Measurements from ENCODE around the gene TCF4.

TCF4 gene

GRCh38 chr18:55503167-55503820, 84.7 kb downstream of the TCF4 start:
- DNase-seq (ENCODE audit: low read depth in 2 of 2) = no peak

- no peak for DNase-seq (ENCODE audit: low read depth in 2 of 2)
Measured at GRCh38 chr18:55501982-55502710, 85.8 kb downstream of the TCF4 start.

- DNase-seq (ENCODE audit: low read depth in 2 of 2) = no peak
Measured at GRCh38 chr18:55501579-55501978, 86.4 kb downstream of the TCF4 start.

GRCh38 chr18:55500316-55501086, 87.5 kb downstream of the TCF4 start:
- DNase-seq (ENCODE audit: low read depth in 2 of 2) = peak; percentile 78 to 83

- DNase-seq (ENCODE audit: low read depth in 2 of 2) = no peak
Measured at GRCh38 chr18:55499526-55499925, 88.5 kb downstream of the TCF4 start.

- no peak for DNase-seq (ENCODE audit: low read depth in 2 of 2)
Measured at GRCh38 chr18:55497825-55498403, 90.1 kb downstream of the TCF4 start.

GRCh38 chr18:55494899-55495298, 93.1 kb downstream of the TCF4 start:
- no peak for DNase-seq (ENCODE audit: low read depth in 2 of 2)

- no peak for DNase-seq (ENCODE audit: low read depth in 2 of 2)
Measured at GRCh38 chr18:55494441-55494840, 93.6 kb downstream of the TCF4 start.

- DNase-seq (ENCODE audit: low read depth in 2 of 2) = no peak
Measured at GRCh38 chr18:55491616-55492015, 96.4 kb downstream of the TCF4 start.

- DNase-seq (ENCODE audit: low read depth in 2 of 2) = no peak
Measured at GRCh38 chr18:55489034-55489986, 98.7 kb downstream of the TCF4 start.

- DNase-seq (ENCODE audit: low read depth in 2 of 2) = no peak
Measured at GRCh38 chr18:55488473-55488872, 99.5 kb downstream of the TCF4 start.

- no peak for DNase-seq (ENCODE audit: low read depth in 2 of 2)
Measured at GRCh38 chr18:55487997-55488396, 100.0 kb downstream of the TCF4 start.

GRCh38 chr18:55486936-55487335, 101.1 kb downstream of the TCF4 start:
- no peak for DNase-seq (ENCODE audit: low read depth in 2 of 2)

- peak; percentile 75 to 80 for DNase-seq (ENCODE audit: low read depth in 2 of 2)
Measured at GRCh38 chr18:55485666-55486065, 102.3 kb downstream of the TCF4 start.

GRCh38 chr18:55484773-55485172, 103.2 kb downstream of the TCF4 start:
- no peak for DNase-seq (ENCODE audit: low read depth in 2 of 2)

- peak; percentile 37 to 48 for DNase-seq (ENCODE audit: low read depth in 2 of 2)
Measured at GRCh38 chr18:55483266-55483871, 104.6 kb downstream of the TCF4 start.

GRCh38 chr18:55479656-55480420, 108.2 kb downstream of the TCF4 start:
- no peak for DNase-seq (ENCODE audit: low read depth in 2 of 2)

GRCh38 chr18:55477860-55478581, 110.0 kb downstream of the TCF4 start:
- peak in 1 of 2 experiments; percentile 33 for DNase-seq (ENCODE audit: low read depth in 2 of 2)

GRCh38 chr18:55477499-55477859, 110.5 kb downstream of the TCF4 start:
- no peak for DNase-seq (ENCODE audit: low read depth in 2 of 2)
